DND-41 (cell line): ENCODE data around the gene RHOBTB3.
A peak's percentile ranks its signal among the peaks of the same experiment; 100 is the strongest.
"Not testable (repeated sequence)": the region's sequence is repeated elsewhere in the genome, so short reads cannot be mapped to it uniquely, and the experiment has no call there.

Source experiments
- ATAC-seq: fragments of 200-7000 bp; cut with Tn5 transposase; 3 replicates; pipeline ENCODE4 v1.9.1; 2021; ENCODE audit warnings: low read depth; ENCODE audit not compliant: insufficient read depth
- DNase-seq: peaks from one replicate; pipeline ENCODE4 v3.0.0-alpha.2; 2020
- H2AFZ ChIP-seq: 2 replicates; pipeline ENCODE4 v1.6.0; 2012; ENCODE audit warnings: low read depth, low read length
- H3K27ac ChIP-seq: 2 replicates; pipeline ENCODE4 v1.5.1; 2012; ENCODE audit warnings: low read length, inconsistent platforms
- H3K27me3 ChIP-seq: fragments of 200-600 bp; sonication (generic); 2 replicates; pipeline ENCODE4 v1.6.0; 2012; ENCODE audit warnings: low read length, mild to moderate bottlenecking, inconsistent platforms; ENCODE audit not compliant: insufficient read depth, poor library complexity
- H3K36me3 ChIP-seq: 2 replicates; pipeline ENCODE4 v1.5.1; 2012; ENCODE audit warnings: low read length, inconsistent platforms; ENCODE audit not compliant: insufficient read depth
- H3K4me1 ChIP-seq: 2 replicates; pipeline ENCODE4 v1.5.1; 2012; ENCODE audit warnings: mild to moderate bottlenecking, low read length; ENCODE audit not compliant: insufficient read depth
- H3K4me2 ChIP-seq: 2 replicates; pipeline ENCODE4 v1.6.0; 2012; ENCODE audit warnings: mild to moderate bottlenecking, moderate library complexity, low read length, inconsistent platforms; ENCODE audit not compliant: insufficient read depth
- H3K4me3 ChIP-seq, 2 experiments: fragments of 200-600 bp in 1 of 2; shearing (Covaris generic) in 1 of 2; 2 replicates each; pipeline ENCODE4 v1.5.1; 2012 to 2016; ENCODE audit warnings: inconsistent platforms in 2 of 2, low read length in 2 of 2, mild to moderate bottlenecking in 2 of 2, low read depth in 1 of 2, moderate library complexity in 1 of 2
- H3K79me2 ChIP-seq: 2 replicates; pipeline ENCODE4 v1.6.0; 2012; ENCODE audit warnings: low read length, inconsistent platforms; ENCODE audit not compliant: insufficient read depth
- H3K9ac ChIP-seq: 2 replicates; pipeline ENCODE4 v1.6.0; 2012; ENCODE audit warnings: low read depth, mild to moderate bottlenecking, inconsistent platforms, low read length, moderate library complexity
- H3K9me3 ChIP-seq: 2 replicates; pipeline ENCODE4 v1.5.1; 2012; ENCODE audit warnings: low read length, moderate library complexity, mild to moderate bottlenecking, inconsistent platforms; ENCODE audit not compliant: insufficient read depth, severe bottlenecking
- H4K20me1 ChIP-seq: 2 replicates; pipeline ENCODE4 v1.6.0; 2012; ENCODE audit warnings: low read length; ENCODE audit not compliant: insufficient read depth
- EZH2 ChIP-seq: IDR thresholded peaks from 3 replicates; pipeline ENCODE4 v1.6.1; 2012; ENCODE audit warnings: borderline replicate concordance, low read depth, mild to moderate bottlenecking, moderate library complexity, low read length, inconsistent platforms; ENCODE audit not compliant: severe bottlenecking
- TF ChIP-seq, protein P1 (sequence below): IDR thresholded peaks from 2 replicates; pipeline ENCODE4 v1.5.1; 2012; ENCODE audit warnings: borderline replicate concordance, low read length, moderate library complexity, mild to moderate bottlenecking; ENCODE audit not compliant: poor library complexity, severe bottlenecking; ENCODE audit errors: extremely low read depth

RHOBTB3 gene

DNA sequence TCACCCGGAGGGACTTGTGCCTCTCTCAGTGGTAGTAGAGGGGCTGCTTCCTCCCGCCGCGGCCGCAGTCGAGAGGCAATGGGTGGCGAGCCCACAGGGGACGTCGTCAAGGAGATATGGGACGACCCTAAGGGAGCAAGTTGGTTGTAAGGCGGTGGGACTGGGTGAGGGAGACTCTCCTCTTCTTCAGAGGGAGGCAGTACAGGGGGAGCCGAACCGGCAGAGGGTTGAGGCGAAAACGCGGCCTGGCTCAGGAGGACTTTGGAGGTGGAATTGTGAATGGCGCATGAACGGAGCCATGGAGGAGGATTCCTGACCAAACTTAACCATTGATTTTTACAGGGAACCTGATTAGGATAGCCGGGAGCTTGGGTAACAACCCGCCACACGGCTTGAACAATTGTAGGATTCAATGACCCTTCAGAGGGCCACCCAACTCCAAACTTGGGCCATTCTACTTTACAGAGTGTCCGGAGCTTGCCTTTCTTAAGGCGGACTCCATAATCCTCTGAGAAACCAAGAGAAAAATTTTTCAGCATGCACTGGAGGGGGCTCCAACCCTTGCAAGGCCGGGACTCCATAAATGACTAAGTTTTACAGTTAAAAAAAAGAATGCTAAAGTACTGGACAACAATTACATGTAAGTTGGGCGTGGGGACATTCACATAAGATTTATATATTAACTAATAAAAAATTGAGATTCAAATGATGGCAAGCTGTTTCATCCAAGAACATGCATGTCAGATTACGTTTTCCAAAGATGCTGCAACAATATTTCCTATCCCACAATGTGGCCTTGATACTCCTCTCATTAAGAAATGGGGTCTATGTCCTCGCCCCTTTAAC is 19.4 kb upstream of the RHOBTB3 start:
- no peak overlapping the region for H3K4me2 ChIP-seq
- H3K36me3 ChIP-seq: no peaks in the 10 kb centered on the region
- H3K27me3 ChIP-seq: no peaks in the 10 kb centered on the region
- no peak overlapping the region for H2AFZ ChIP-seq
- ATAC-seq: no peak
- no peaks in the 10 kb centered on the region for H3K79me2 ChIP-seq
- no peaks in the 10 kb centered on the region for H3K9me3 ChIP-seq
- no peak for TF ChIP-seq EZH2
- TF ChIP-seq, protein P1, sequence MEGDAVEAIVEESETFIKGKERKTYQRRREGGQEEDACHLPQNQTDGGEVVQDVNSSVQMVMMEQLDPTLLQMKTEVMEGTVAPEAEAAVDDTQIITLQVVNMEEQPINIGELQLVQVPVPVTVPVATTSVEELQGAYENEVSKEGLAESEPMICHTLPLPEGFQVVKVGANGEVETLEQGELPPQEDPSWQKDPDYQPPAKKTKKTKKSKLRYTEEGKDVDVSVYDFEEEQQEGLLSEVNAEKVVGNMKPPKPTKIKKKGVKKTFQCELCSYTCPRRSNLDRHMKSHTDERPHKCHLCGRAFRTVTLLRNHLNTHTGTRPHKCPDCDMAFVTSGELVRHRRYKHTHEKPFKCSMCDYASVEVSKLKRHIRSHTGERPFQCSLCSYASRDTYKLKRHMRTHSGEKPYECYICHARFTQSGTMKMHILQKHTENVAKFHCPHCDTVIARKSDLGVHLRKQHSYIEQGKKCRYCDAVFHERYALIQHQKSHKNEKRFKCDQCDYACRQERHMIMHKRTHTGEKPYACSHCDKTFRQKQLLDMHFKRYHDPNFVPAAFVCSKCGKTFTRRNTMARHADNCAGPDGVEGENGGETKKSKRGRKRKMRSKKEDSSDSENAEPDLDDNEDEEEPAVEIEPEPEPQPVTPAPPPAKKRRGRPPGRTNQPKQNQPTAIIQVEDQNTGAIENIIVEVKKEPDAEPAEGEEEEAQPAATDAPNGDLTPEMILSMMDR: no peak
- no peak overlapping the region for H3K4me3 ChIP-seq
- H3K4me1 ChIP-seq: peaks cover under 1% of the 10 kb centered on the region; the same call in 1 of the 2 replicates
- DNase-seq: no peak
- no peaks in the 10 kb centered on the region for H4K20me1 ChIP-seq
- H3K9ac ChIP-seq: no peak overlapping the region
- no peak overlapping the region for H3K27ac ChIP-seq

DNA sequence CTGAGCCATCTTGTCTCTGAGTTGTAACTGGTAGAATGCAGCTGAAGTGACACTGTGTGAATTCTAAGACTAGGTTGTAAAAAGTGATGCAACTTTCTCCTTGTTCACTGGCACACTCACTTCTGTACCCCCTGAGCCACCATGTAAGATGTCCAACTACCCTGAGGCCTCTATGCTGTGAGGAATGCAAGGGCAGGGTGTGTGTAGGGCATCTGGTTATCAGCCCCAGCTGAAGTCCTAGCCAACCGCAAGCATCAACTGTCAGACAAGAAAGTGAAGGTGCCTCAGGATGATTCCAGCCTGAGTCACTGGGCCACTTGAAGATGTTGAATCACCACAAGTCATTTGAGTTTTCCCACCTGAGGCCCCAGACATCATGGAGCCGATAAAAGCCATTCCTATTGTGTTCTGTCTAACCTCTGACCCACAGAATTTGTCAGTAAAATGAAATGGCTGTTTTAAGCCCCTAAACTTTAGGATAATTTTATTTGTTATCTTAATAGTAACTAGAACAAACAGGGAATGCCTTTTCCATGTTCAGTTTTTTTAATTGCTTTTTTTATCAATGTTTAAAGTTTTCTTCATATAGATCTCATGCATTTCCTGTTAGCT is 18.7 kb upstream of the RHOBTB3 start:
- ATAC-seq: 0 out of 3 replicates have a peak, but pooled peaks have one; percentile 19
- Histone ChIP-seq H3K9me3 (no peaks in the 10 kb centered on the region), H3K4me1 (peaks cover 8% of the 10 kb centered on the region), H4K20me1 (no peaks in the 10 kb centered on the region), H3K4me3 (no peak overlapping the region), H3K79me2 (no peaks in the 10 kb centered on the region), H3K9ac (no peak overlapping the region), H3K27ac (no peak overlapping the region), H3K36me3 (no peaks in the 10 kb centered on the region), H3K4me2 (no peak overlapping the region), H3K27me3 (no peaks in the 10 kb centered on the region), H2AFZ (no peak overlapping the region)
- no peak for DNase-seq
- TF ChIP-seq EZH2: no peak
- TF ChIP-seq, protein P1: no peak

DNA sequence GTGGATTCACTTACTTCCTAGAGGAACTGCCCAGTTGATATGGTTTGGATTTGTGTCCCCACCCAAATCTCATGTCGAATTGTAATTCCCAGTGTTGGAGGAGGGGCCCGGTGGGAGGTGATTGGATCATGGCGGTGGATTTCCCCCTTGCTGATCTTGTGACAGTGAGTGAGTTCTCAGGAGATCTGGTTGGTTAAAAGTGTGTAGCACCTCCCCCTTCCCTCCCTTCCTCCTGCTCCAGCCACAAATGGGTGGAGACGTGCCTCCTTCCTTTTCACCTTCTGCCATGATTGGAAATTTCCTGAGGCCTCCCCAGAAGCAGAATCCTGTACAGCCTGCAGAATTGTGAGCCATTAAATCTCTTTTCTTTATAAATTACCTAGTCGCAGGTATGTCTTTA is 17.9 kb upstream of the RHOBTB3 start:
- not testable (repeated sequence) for H3K4me3 ChIP-seq, H3K9ac ChIP-seq, H3K4me2 ChIP-seq, ATAC-seq, DNase-seq, H3K79me2 ChIP-seq, H2AFZ ChIP-seq, H3K36me3 ChIP-seq, H3K27ac ChIP-seq, H3K27me3 ChIP-seq, H4K20me1 ChIP-seq, H3K9me3 ChIP-seq
- peaks cover 16% of the 10 kb centered on the region for H3K4me1 ChIP-seq

GRCh38 chr5:95713960-95714710 is 17.0 kb upstream of the RHOBTB3 start:
- Histone ChIP-seq H3K9me3 (no peaks in the 10 kb centered on the region), H3K27ac (no peak overlapping the region), H4K20me1 (no peaks in the 10 kb centered on the region), H3K4me3 (no peak overlapping the region), H3K27me3 (no peaks in the 10 kb centered on the region), H3K4me2 (no peak overlapping the region), H3K79me2 (no peaks in the 10 kb centered on the region), H3K9ac (no peak overlapping the region), H3K36me3 (no peaks in the 10 kb centered on the region), H3K4me1 (peaks cover 24% of the 10 kb centered on the region), H2AFZ (no peak overlapping the region)
- DNase-seq (no peak), ATAC-seq (no peak)
- TF ChIP-seq, protein P1: no peak
- TF ChIP-seq EZH2: no peak
